GM12891 (cell line): Measurements from ENCODE around the gene LRRC38. TPM values are rescaled to one million over a fixed set of nuclear protein-coding genes. Genes with fewer than 3 reads are reported as not detected.
"Not testable (repeated sequence)": the region's sequence is repeated elsewhere in the genome, so short reads cannot be mapped to it uniquely, and the experiment has no call there.

ENCODE experiments used
- DNase-seq: peaks from one replicate; pipeline ENCODE4 v3.0.0; 2011; ENCODE audit warnings: low spot score; ENCODE audit not compliant: insufficient read length
- FAIRE-seq: peaks from 2 replicates; lab custom pipeline; 2011; peaks lifted over from hg19 to GRCh38; lab: Jason Lieb, UNC
- PAX5 ChIP-seq: IDR thresholded peaks from 2 replicates; pipeline ENCODE4 v1.6.1; 2011; ENCODE audit warnings: low read length, moderate library complexity, mild to moderate bottlenecking; ENCODE audit not compliant: insufficient read depth, severe bottlenecking
- POLR2A ChIP-seq: IDR thresholded peaks from 2 replicates; pipeline ENCODE4 v1.6.1; 2011; ENCODE audit warnings: low read depth, low read length, control low read depth
- POLR2AphosphoS5 ChIP-seq: IDR thresholded peaks from 2 replicates; pipeline ENCODE4 v1.6.1; 2011; ENCODE audit warnings: low read depth, low read length, control low read depth
- POU2F2 ChIP-seq: IDR thresholded peaks from 2 replicates; pipeline ENCODE4 v1.6.1; 2011; ENCODE audit warnings: low read depth, mild to moderate bottlenecking, control low read depth, low read length, moderate library complexity
- SPI1 ChIP-seq: IDR thresholded peaks from 2 replicates; pipeline ENCODE4 v1.6.1; 2011; ENCODE audit warnings: low read depth, low read length, control low read depth
- TAF1 ChIP-seq: IDR thresholded peaks from 2 replicates; pipeline ENCODE4 v1.6.1; 2011; ENCODE audit warnings: low read depth, low read length, control low read depth
- polyA plus RNA-seq: library from polyadenylated mRNA; unstranded; fragments of >200 nt; gene quantifications from one replicate; pipeline ENCODE4 v1.2.1, GENCODE V29; 2012; ENCODE audit warnings: low read depth, missing spikeins, inconsistent platforms; ENCODE audit not compliant: missing spikeins

The LRRC38 gene, protein sequence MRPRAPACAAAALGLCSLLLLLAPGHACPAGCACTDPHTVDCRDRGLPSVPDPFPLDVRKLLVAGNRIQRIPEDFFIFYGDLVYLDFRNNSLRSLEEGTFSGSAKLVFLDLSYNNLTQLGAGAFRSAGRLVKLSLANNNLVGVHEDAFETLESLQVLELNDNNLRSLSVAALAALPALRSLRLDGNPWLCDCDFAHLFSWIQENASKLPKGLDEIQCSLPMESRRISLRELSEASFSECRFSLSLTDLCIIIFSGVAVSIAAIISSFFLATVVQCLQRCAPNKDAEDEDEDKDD
- not detected for polyA plus RNA-seq

DNA sequence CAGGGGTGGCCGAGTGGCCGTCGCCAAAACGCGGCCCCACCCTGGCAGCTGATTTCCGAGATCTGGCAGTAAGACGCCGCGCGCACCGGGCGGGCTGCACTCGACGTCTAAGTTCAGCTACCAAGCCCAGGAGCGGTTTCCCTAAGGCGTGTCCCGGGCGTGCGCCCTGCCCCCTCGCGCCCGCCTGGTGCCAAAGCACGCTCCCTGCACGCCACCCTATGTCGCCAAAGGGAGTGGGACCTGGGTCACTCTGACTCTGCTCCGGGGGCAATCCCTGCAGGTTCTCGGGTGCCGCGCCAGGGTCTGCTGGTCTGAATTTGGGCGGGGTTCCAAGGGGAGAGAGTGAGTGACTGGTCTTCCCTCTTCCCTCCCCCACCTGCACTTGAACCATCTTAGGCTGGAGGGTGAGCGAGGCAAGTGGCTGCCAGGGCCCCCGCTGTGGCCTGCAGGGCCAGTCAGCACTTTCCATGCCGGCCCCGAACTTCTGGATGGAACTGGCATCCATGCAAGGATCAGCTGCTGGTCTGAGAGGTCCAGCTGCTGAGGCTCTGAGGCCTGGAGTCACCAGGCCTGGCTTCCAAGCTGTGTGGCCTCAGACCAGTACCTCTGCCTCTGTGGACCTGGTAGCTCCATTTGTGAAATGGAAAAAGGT, at the start of gene LRRC38:
Gene LRRC38 (minus strand): TSS at position 109 of the 652 bp plus-strand sequence. CDS start 410 bp downstream, outside the sequence.
- FAIRE-seq = no peak
- TF ChIP-seq POLR2AphosphoS5 (no peak), POLR2A (no peak), TAF1 (no peak), SPI1 (no peak), POU2F2 (no peak), PAX5 (no peak)
- DNase-seq = no peak

DNA sequence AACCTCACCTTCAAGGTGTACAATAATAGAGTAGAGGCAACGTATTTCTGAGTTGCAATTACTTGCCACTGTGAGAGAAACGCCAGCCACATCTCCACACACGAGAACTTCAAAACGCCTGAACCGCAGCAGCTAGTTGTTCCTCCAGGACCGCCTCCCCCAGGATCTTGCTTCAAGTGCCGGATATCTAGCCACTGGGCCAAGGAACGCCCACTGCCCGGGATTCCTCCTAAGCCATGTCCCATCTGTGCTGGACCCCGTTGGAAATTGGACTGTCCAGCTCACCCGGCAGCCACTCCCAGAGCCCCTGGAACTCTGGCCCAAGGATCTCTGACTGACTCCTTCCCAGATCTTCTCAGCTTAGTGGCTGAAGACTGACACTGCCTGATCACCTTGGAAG, 49.2 kb upstream of the LRRC38 start:
- FAIRE-seq, DNase-seq: not testable (repeated sequence)

DNA sequence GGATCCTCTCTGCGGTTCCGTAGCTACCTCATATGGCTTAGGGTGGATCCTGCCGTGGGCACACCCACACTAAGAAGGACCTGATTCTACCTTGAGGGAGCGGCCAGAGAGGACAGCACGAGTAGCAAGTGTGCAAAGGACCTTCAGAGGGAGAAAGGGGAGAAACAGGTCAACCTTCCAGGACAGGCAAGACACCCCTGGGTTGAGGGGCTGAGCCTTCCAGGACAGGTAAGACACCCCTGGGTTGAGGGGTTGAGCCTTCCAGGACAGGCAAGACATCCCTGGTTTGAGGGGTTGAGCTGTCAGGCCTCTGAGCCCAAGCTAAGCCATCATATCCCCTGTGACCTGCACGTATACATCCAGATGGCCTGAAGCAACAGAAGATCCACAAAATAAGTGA, 46.7 kb upstream of the LRRC38 start:
- DNase-seq (no peak), FAIRE-seq (no peak)
- TF ChIP-seq SPI1 = no peak
- TF ChIP-seq PAX5 = no peak
- no peak for TF ChIP-seq POLR2A
- no peak for TF ChIP-seq TAF1
- TF ChIP-seq POU2F2 = no peak
- no peak for TF ChIP-seq POLR2AphosphoS5

GRCh38 chr1:13556224-13556764, 42.5 kb upstream of the LRRC38 start:
- FAIRE-seq (no peak), DNase-seq (no peak)
- TF ChIP-seq POLR2A = no peak
- TF ChIP-seq PAX5 = no peak
- TF ChIP-seq POU2F2 = no peak
- TF ChIP-seq SPI1 = no peak
- TF ChIP-seq POLR2AphosphoS5 = no peak
- no peak for TF ChIP-seq TAF1

GRCh38 chr1:13554798-13555197, 41.0 kb upstream of the LRRC38 start:
- no peak for TF ChIP-seq POLR2A
- TF ChIP-seq SPI1 = no peak
- TF ChIP-seq POU2F2 = no peak
- TF ChIP-seq TAF1 = no peak
- no peak for TF ChIP-seq POLR2AphosphoS5
- TF ChIP-seq PAX5 = no peak
- no peak for DNase-seq
- no peak for FAIRE-seq

- no peak for TF ChIP-seq PAX5
- TF ChIP-seq POLR2A = no peak
- no peak for TF ChIP-seq SPI1
- no peak for TF ChIP-seq POU2F2
- TF ChIP-seq POLR2AphosphoS5 = no peak
- TF ChIP-seq TAF1 = no peak
- FAIRE-seq = no peak
- DNase-seq = no peak
Measured at GRCh38 chr1:13550663-13551062, 36.9 kb upstream of the LRRC38 start.

- TF ChIP-seq POLR2A = no peak
- TF ChIP-seq POU2F2 = no peak
- no peak for TF ChIP-seq PAX5
- FAIRE-seq = no peak
- no peak for DNase-seq
Measured at GRCh38 chr1:13549521-13549920, 35.7 kb upstream of the LRRC38 start.

GRCh38 chr1:13549021-13549420, 35.2 kb upstream of the LRRC38 start:
- FAIRE-seq (no peak), DNase-seq (no peak)
- TF ChIP-seq TAF1 (no peak), POU2F2 (no peak)

DNA sequence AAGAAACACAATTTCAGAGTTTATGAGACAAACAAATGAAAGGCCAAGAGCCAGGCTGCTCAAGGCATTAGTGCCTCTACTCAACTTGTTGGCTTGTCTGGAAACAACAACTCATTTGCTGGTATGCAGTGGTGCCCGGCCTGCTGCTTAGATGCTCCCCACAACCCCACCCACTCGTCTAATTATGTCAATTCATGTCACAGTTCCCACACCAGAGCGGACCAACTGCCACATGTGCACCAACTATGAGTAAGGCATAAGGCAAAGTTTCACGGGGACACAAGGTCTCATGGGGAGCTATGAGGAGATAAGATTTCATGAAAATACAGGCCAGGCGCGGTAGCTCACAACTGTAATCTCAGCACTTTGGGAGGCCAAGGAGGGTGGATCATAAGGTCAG, 34.5 kb upstream of the LRRC38 start:
- FAIRE-seq (no peak), DNase-seq (no peak)
- TF ChIP-seq PAX5 (no peak), POLR2A (no peak), POLR2AphosphoS5 (no peak), SPI1 (no peak), TAF1 (no peak), POU2F2 (no peak)

- FAIRE-seq (no peak), DNase-seq (no peak)
- TF ChIP-seq SPI1 (no peak), PAX5 (no peak), TAF1 (no peak), POLR2A (no peak), POLR2AphosphoS5 (no peak), POU2F2 (no peak)
Measured at GRCh38 chr1:13546791-13547190, 33.0 kb upstream of the LRRC38 start.
